ENCODE measurements around the gene DRC7. TPM values are rescaled to one million over a fixed set of nuclear protein-coding genes. Genes with fewer than 3 reads are reported as not detected.
A peak's percentile ranks its signal among the peaks of the same experiment; 100 is the strongest.
"Not testable (repeated sequence)": the region's sequence is repeated elsewhere in the genome, so short reads cannot be mapped to it uniquely, and the experiment has no call there.

DRC7 gene
- total and polyA plus RNA-seq, 4 donors: 0.06 to 1.8 (median 0.08) TPM; not detected in 1

DNA sequence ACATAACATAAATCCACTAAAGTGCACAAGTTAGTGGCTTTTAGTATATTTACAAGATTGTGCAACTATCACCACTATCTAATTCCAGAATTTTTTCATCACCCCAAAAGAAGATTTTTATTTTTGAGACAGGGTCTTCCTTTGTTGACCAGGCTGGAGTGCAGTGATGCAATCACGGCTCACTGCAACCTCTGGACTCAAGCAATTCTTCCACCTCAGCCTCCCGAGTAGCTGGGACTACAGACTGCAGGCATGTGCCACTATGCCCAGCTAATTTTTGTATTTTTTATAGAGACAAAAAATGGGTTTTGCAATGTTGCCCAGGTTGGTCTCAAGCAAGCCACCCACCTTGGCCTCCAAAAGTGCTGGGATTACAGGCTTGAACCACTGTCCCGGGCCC lies 15.1 kb downstream of the DRC7 start:
- DNase-seq (ENCODE audit: low spot score): no peak
- peak; percentile 14 for TF ChIP-seq HNF4G (IDR thresholded peaks at IDR 0.05)
- peak; percentile 51 for TF ChIP-seq FOXA2 (IDR thresholded peaks at IDR 0.05)
- TF ChIP-seq SP1 (IDR thresholded peaks at IDR 0.05): peak; percentile 28
- TF ChIP-seq, protein P1, sequence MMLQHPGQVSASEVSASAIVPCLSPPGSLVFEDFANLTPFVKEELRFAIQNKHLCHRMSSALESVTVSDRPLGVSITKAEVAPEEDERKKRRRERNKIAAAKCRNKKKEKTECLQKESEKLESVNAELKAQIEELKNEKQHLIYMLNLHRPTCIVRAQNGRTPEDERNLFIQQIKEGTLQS (IDR thresholded peaks at IDR 0.05): peak; percentile 73
- TF ChIP-seq, protein P2, sequence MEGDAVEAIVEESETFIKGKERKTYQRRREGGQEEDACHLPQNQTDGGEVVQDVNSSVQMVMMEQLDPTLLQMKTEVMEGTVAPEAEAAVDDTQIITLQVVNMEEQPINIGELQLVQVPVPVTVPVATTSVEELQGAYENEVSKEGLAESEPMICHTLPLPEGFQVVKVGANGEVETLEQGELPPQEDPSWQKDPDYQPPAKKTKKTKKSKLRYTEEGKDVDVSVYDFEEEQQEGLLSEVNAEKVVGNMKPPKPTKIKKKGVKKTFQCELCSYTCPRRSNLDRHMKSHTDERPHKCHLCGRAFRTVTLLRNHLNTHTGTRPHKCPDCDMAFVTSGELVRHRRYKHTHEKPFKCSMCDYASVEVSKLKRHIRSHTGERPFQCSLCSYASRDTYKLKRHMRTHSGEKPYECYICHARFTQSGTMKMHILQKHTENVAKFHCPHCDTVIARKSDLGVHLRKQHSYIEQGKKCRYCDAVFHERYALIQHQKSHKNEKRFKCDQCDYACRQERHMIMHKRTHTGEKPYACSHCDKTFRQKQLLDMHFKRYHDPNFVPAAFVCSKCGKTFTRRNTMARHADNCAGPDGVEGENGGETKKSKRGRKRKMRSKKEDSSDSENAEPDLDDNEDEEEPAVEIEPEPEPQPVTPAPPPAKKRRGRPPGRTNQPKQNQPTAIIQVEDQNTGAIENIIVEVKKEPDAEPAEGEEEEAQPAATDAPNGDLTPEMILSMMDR (IDR thresholded peaks at IDR 0.05; ENCODE audit: low read depth, low read length, missing input control): no peak
- TF ChIP-seq HNF4A (conservative IDR thresholded peaks at IDR 0.05): peak; percentile 78 to 80
- TF ChIP-seq FOXA1 (IDR thresholded peaks at IDR 0.05): no peak
- no peak for TF ChIP-seq EGR1 (IDR thresholded peaks at IDR 0.05; ENCODE audit: low read depth in 2 of 2)
- TF ChIP-seq RAD21 (IDR thresholded peaks at IDR 0.05): peak; percentile 22 to 36
- TF ChIP-seq YY1 (IDR thresholded peaks at IDR 0.05): no peak
- peak in 1 of 2 donors; percentile 30 for TF ChIP-seq JUND (IDR thresholded peaks at IDR 0.05)

DNA sequence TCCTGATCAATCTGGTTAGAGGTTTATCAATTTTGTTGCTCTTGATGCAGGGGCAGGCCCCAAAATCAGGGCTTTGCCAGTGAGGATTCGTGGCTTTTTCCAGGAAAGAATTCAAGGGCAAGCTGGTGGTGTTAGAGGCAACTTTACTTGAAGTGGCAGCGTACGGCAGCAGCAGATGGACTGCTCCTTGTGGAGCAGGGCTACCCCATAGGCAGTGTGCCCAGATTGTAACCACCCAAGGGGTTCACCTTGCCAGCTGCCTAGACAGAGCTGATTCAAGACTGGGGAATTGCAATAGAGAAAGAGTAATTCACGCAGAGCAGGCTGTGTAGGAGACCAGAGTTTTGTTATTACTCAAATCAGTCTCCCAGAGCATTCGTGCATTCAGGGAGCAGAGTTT lies 16.7 kb downstream of the DRC7 start:
- Histone ChIP-seq H3K9ac (ENCODE audit: low read depth in 1 of 2, low read length in 2 of 2) (no peak overlapping the region), H3K36me3 (ENCODE audit: control insufficient read depth in 4 of 4, insufficient read depth in 3 of 4, low read depth in 1 of 4, low read length in 3 of 4) (no peaks in the 10 kb centered on the region), H3K4me1 (ENCODE audit: control insufficient read depth in 4 of 4, insufficient read depth in 4 of 4, low read length in 3 of 4) (peaks cover 0 to 3% (median 0%) of the 10 kb centered on the region in 4 donors), H3K27ac (ENCODE audit: low read depth in 1 of 2, low read length in 2 of 2) (no peak overlapping the region), H3K27me3 (ENCODE audit: control insufficient read depth in 4 of 4, insufficient read depth in 4 of 4, low read length in 3 of 4) (no peaks in the 10 kb centered on the region), H3K9me3 (ENCODE audit: control insufficient read depth in 4 of 4, low read length in 3 of 4) (no peaks in the 10 kb centered on the region), H3K4me3 (ENCODE audit: low read depth in 1 of 3, low read length in 3 of 3) (no peak overlapping the region)
- no peak for TF ChIP-seq SP1 (IDR thresholded peaks at IDR 0.05)
- TF ChIP-seq NR2F2 (IDR thresholded peaks at IDR 0.05): no peak
- TF ChIP-seq EGR1 (IDR thresholded peaks at IDR 0.05; ENCODE audit: low read depth in 2 of 2): no peak
- TF ChIP-seq FOXA2 (IDR thresholded peaks at IDR 0.05): no peak
- TF ChIP-seq, protein P2 (IDR thresholded peaks at IDR 0.05; ENCODE audit: low read depth, low read length, missing input control): no peak
- TF ChIP-seq HNF4A (conservative IDR thresholded peaks at IDR 0.05): no peak
- no peak for TF ChIP-seq RAD21 (IDR thresholded peaks at IDR 0.05)
- TF ChIP-seq, protein P1 (IDR thresholded peaks at IDR 0.05): no peak
- 89% methylated on average over 5 of the region's 5 CpGs for WGBS
- DNase-seq (ENCODE audit: low spot score): no peak

More for the DNA sequence above, 15.1 kb downstream of the DRC7 start:
- no peaks in the 10 kb centered on the region for H3K36me3 ChIP-seq (ENCODE audit: control insufficient read depth in 4 of 4, insufficient read depth in 3 of 4, low read depth in 1 of 4, low read length in 3 of 4)
- H3K27me3 ChIP-seq (ENCODE audit: control insufficient read depth in 4 of 4, insufficient read depth in 4 of 4, low read length in 3 of 4): no peaks in the 10 kb centered on the region
- H3K27ac ChIP-seq (ENCODE audit: low read depth in 1 of 2, low read length in 2 of 2): no peak overlapping the region
- H3K9me3 ChIP-seq (ENCODE audit: control insufficient read depth in 4 of 4, low read length in 3 of 4): no peaks in the 10 kb centered on the region
- H3K9ac ChIP-seq (ENCODE audit: low read depth in 1 of 2, low read length in 2 of 2): no peak overlapping the region
- H3K4me1 ChIP-seq (ENCODE audit: control insufficient read depth in 4 of 4, insufficient read depth in 4 of 4, low read length in 3 of 4): peaks cover 0 to 6% (median 3%) of the 10 kb centered on the region in 4 donors
- no peak overlapping the region for H3K4me3 ChIP-seq (ENCODE audit: low read depth in 1 of 3, low read length in 3 of 3)
- WGBS: 38% methylated on average over 3 of the region's 3 CpGs

DNA sequence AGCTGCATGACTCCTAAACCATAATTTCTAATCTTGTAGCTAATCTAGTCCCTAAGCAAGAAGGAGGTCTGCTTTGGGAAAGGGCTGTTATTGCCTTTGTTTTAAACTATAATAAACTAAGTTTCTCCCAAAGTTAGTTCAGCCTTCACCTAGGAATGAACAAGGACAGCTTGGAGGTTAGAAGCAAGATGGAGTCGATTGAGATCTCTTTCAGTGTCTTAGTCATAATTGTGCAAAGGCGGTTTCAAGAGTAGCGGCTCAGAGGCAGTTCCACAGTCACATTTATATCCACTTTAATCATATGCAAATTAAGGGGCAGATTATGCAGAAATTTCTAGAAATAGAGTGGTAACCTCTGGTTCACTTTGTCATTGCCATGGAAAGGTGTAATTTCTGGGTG lies 17.4 kb downstream of the DRC7 start:
- Histone ChIP-seq H3K9ac (ENCODE audit: low read depth in 1 of 2, low read length in 2 of 2) (no peak overlapping the region), H3K4me3 (ENCODE audit: low read depth in 1 of 3, low read length in 3 of 3) (no peak overlapping the region), H3K4me1 (ENCODE audit: control insufficient read depth in 4 of 4, insufficient read depth in 4 of 4, low read length in 3 of 4) (peaks cover 0 to 3% (median 0%) of the 10 kb centered on the region in 4 donors), H3K27ac (ENCODE audit: low read depth in 1 of 2, low read length in 2 of 2) (no peak overlapping the region), H3K36me3 (ENCODE audit: control insufficient read depth in 4 of 4, insufficient read depth in 3 of 4, low read depth in 1 of 4, low read length in 3 of 4) (no peaks in the 10 kb centered on the region), H3K9me3 (ENCODE audit: control insufficient read depth in 4 of 4, low read length in 3 of 4) (no peaks in the 10 kb centered on the region), H3K27me3 (ENCODE audit: control insufficient read depth in 4 of 4, insufficient read depth in 4 of 4, low read length in 3 of 4) (no peaks in the 10 kb centered on the region)
- WGBS: 93% methylated on average over 3 of the region's 3 CpGs
- DNase-seq (ENCODE audit: low spot score): no peak
- TF ChIP-seq TAF1 (conservative IDR thresholded peaks at IDR 0.05): no peak
- TF ChIP-seq FOXA1 (IDR thresholded peaks at IDR 0.05): no peak
- TF ChIP-seq FOXA2 (IDR thresholded peaks at IDR 0.05): no peak
- no peak for TF ChIP-seq RAD21 (IDR thresholded peaks at IDR 0.05)
- TF ChIP-seq NR2F2 (IDR thresholded peaks at IDR 0.05): no peak
- TF ChIP-seq YY1 (IDR thresholded peaks at IDR 0.05): no peak
- no peak for TF ChIP-seq HNF4A (conservative IDR thresholded peaks at IDR 0.05)
- no peak for TF ChIP-seq EGR1 (IDR thresholded peaks at IDR 0.05; ENCODE audit: low read depth in 2 of 2)
- TF ChIP-seq HNF4G (IDR thresholded peaks at IDR 0.05): no peak
- TF ChIP-seq GABPA (IDR thresholded peaks at IDR 0.05 in 1 of 2, conservative IDR thresholded peaks at IDR 0.05 in 1 of 2): no peak
- no peak for TF ChIP-seq RXRA (IDR thresholded peaks at IDR 0.05)
- TF ChIP-seq, protein P1 (IDR thresholded peaks at IDR 0.05): no peak

DNA sequence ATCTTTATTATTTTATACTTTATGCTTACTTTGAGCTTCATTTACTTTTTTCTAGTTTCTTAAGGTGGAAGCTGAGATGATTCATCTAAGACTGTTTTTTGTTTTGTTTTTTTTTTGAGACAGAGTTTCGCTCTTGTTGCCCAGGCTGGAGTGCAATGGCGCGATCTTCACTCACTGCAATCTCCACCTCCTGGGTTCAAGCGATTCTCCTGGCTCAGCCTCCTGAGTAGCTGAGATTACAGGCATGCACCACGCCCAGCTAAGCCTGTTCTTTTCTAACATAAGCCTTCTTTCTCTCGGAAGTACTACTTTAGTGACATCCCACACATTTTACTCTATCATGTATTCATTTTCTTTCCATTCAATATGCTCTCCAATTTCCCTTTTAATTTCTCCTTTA lies 18.0 kb downstream of the DRC7 start:
- not testable (repeated sequence) for H3K4me1 ChIP-seq (ENCODE audit: control insufficient read depth in 4 of 4, insufficient read depth in 4 of 4, low read length in 3 of 4); H3K36me3 ChIP-seq (ENCODE audit: control insufficient read depth in 4 of 4, insufficient read depth in 3 of 4, low read depth in 1 of 4, low read length in 3 of 4); H3K27ac ChIP-seq (ENCODE audit: low read depth in 1 of 2, low read length in 2 of 2); H3K9me3 ChIP-seq (ENCODE audit: control insufficient read depth in 4 of 4, low read length in 3 of 4); H3K9ac ChIP-seq (ENCODE audit: low read depth in 1 of 2, low read length in 2 of 2); DNase-seq (ENCODE audit: low spot score); H3K4me3 ChIP-seq (ENCODE audit: low read depth in 1 of 3, low read length in 3 of 3); H3K27me3 ChIP-seq (ENCODE audit: control insufficient read depth in 4 of 4, insufficient read depth in 4 of 4, low read length in 3 of 4)
- WGBS: 86% methylated on average over 6 of the region's 6 CpGs
